ENCODE data around the gene TCP10L.

DNA sequence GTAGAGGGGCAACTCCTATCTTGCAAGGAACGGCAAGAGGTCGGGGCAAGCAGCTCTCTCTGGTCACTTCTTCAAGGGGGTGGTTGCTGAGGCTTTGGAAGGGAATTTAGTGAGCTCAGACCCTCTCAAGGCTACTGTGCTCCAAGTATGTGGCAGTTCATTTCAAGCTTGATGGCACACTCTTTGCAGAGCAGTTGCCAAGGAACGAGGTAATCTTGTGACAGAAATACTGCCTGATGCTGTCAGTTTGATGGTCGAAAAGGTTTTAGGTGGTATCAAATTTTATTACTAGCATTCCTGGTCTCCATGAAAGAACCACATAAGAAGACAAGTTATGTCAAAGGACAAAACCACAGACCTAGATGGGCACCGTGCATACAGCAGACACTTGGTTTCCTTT lies 13.8 kb upstream of the TCP10L start:
- TF ChIP-seq, protein P1, sequence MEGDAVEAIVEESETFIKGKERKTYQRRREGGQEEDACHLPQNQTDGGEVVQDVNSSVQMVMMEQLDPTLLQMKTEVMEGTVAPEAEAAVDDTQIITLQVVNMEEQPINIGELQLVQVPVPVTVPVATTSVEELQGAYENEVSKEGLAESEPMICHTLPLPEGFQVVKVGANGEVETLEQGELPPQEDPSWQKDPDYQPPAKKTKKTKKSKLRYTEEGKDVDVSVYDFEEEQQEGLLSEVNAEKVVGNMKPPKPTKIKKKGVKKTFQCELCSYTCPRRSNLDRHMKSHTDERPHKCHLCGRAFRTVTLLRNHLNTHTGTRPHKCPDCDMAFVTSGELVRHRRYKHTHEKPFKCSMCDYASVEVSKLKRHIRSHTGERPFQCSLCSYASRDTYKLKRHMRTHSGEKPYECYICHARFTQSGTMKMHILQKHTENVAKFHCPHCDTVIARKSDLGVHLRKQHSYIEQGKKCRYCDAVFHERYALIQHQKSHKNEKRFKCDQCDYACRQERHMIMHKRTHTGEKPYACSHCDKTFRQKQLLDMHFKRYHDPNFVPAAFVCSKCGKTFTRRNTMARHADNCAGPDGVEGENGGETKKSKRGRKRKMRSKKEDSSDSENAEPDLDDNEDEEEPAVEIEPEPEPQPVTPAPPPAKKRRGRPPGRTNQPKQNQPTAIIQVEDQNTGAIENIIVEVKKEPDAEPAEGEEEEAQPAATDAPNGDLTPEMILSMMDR (conservative IDR thresholded peaks at IDR 0.05): no peak
- no peak for TF ChIP-seq ZFX (IDR thresholded peaks at IDR 0.05)
